HFF-Myc (cell line): ENCODE data around the gene ASPG.

Experiments used
- DNase-seq: peaks from one replicate; pipeline ENCODE4 v3.0.0-alpha.2; 2011; ENCODE audit warnings: low read depth; ENCODE audit errors: extremely low read depth
- H3K4me3 ChIP-seq: replicated peaks from 2 replicates; pipeline ENCODE4 v1.5.1; 2011; ENCODE audit warnings: low read depth, mild to moderate bottlenecking, control low read depth, low read length
- CTCF ChIP-seq: IDR thresholded peaks from 2 replicates; pipeline ENCODE4 v1.5.1; 2012; ENCODE audit warnings: mild to moderate bottlenecking, low read depth, low read length, control low read depth; ENCODE audit errors: missing control alignments

The ASPG gene

GRCh38 chr14:104081261-104081835, 4.2 kb upstream of the ASPG start:
- DNase-seq = no peak
- TF ChIP-seq CTCF = no peak
- no peak overlapping the region for H3K4me3 ChIP-seq

GRCh38 chr14:104081951-104082464, 3.5 kb upstream of the ASPG start:
- H3K4me3 ChIP-seq = no peak overlapping the region
- no peak for DNase-seq
- no peak for TF ChIP-seq CTCF

GRCh38 chr14:104082807-104083206, 2.7 kb upstream of the ASPG start:
- no peak overlapping the region for H3K4me3 ChIP-seq
- TF ChIP-seq CTCF = no peak
- no peak for DNase-seq

- no peak overlapping the region for H3K4me3 ChIP-seq
- no peak for TF ChIP-seq CTCF
- no peak for DNase-seq
Measured at GRCh38 chr14:104084251-104085002, 1.1 kb upstream of the ASPG start.

GRCh38 chr14:104085889-104086201, 345 bp downstream of the ASPG start:
- no peak overlapping the region for H3K4me3 ChIP-seq
- no peak for TF ChIP-seq CTCF
- DNase-seq = no peak

- no peak for DNase-seq
- H3K4me3 ChIP-seq = no peak overlapping the region
- no peak for TF ChIP-seq CTCF
Measured at GRCh38 chr14:104086210-104086660, 735 bp downstream of the ASPG start.
